Progenitor cell of endocrine pancreas (in vitro differentiated cells): Measurements from ENCODE around the gene CHRD. TPM values are rescaled to one million over a fixed set of nuclear protein-coding genes. Genes with fewer than 3 reads are reported as not detected.
"Not testable (repeated sequence)": the region's sequence is repeated elsewhere in the genome, so short reads cannot be mapped to it uniquely, and the experiment has no call there.

Experiments used
- DNase-seq: peaks from one replicate; pipeline ENCODE4 v3.0.0; 2021; ENCODE audit warnings: low spot score; ENCODE audit not compliant: unreplicated experiment
- H3K27ac Mint-ChIP-seq: 2 replicates; pipeline ENCODE4 v1.8.0; 2021; ENCODE audit warnings: mild to moderate bottlenecking, moderate library complexity, mixed read lengths
- H3K27me3 Mint-ChIP-seq: 2 replicates; pipeline ENCODE4 v1.8.0; 2021; ENCODE audit warnings: mixed read lengths
- H3K36me3 Mint-ChIP-seq: 2 replicates; pipeline ENCODE4 v1.8.0; 2022; ENCODE audit warnings: mixed read lengths; ENCODE audit not compliant: insufficient read depth
- H3K4me1 Mint-ChIP-seq: 2 replicates; pipeline ENCODE4 v1.8.0; 2021; ENCODE audit warnings: low read depth, mixed read lengths
- H3K4me3 Mint-ChIP-seq: 2 replicates; pipeline ENCODE4 v1.8.0; 2021; ENCODE audit warnings: low read depth, mild to moderate bottlenecking, moderate library complexity, mixed read lengths
- H3K9me3 Mint-ChIP-seq: 2 replicates; pipeline ENCODE4 v1.8.0; 2021; ENCODE audit warnings: low read depth, mixed read lengths
- total RNA-seq: library from RNA; stranded (reverse); gene quantifications from 2 replicates; pipeline ENCODE4 v1.2.1, GENCODE V29; 2021
- TF ChIP-seq, protein P1 (sequence below): fragments of 200-600 bp; sonication (generic); IDR thresholded peaks from one replicate; pipeline ENCODE4 v1.5.0; 2021; ENCODE audit warnings: antibody characterized with exemption, mild to moderate bottlenecking; ENCODE audit not compliant: unreplicated experiment

Gene CHRD
- total RNA-seq, 1 donor from 2014 or later = 13.0 TPM

DNA sequence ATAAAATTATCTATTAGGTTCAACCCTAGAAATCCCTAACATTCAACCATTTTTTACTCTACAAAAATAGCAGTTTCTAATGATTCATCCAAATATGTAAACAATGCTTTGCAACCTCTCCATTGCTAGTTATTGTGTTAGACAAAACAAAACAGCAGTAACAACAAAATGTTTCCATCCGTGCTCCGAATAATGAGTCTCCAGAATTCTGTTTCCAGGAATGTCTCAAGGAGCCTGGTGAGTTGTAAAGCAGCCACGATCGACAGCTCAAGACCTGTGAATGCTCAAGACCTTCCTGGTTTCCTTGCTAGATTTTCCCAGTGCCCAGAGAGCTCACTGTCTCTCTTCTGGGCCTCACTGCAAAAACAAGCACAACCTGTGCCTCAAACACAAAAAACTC is 49.9 kb downstream of the CHRD start:
- TF ChIP-seq, protein P1, sequence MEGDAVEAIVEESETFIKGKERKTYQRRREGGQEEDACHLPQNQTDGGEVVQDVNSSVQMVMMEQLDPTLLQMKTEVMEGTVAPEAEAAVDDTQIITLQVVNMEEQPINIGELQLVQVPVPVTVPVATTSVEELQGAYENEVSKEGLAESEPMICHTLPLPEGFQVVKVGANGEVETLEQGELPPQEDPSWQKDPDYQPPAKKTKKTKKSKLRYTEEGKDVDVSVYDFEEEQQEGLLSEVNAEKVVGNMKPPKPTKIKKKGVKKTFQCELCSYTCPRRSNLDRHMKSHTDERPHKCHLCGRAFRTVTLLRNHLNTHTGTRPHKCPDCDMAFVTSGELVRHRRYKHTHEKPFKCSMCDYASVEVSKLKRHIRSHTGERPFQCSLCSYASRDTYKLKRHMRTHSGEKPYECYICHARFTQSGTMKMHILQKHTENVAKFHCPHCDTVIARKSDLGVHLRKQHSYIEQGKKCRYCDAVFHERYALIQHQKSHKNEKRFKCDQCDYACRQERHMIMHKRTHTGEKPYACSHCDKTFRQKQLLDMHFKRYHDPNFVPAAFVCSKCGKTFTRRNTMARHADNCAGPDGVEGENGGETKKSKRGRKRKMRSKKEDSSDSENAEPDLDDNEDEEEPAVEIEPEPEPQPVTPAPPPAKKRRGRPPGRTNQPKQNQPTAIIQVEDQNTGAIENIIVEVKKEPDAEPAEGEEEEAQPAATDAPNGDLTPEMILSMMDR = no peak
- Mint-ChIP-seq H3K27me3 (peaks cover 2% of the 10 kb centered on the region), H3K27ac (no peak overlapping the region), H3K36me3 (no peaks in the 10 kb centered on the region), H3K4me1 (no peaks in the 10 kb centered on the region), H3K9me3 (no peaks in the 10 kb centered on the region), H3K4me3 (no peak overlapping the region)
- no peak for DNase-seq

DNA sequence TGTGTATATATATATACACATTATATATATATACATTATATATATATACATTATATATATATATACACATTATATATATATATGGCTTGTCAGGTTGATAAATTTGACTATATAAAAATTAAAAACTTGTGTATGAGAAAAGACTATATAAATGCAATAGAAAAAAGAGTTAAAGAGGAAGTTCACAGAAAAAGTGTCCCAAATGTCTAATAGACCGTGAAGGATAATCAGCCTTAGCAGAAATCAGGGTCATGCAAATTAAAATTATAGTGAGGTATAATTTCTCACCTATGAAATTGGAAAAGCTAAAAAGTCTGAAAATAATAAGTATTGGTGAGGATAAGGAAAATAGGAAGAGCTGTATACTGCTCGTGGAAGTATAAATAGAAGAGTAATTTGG is 51.1 kb downstream of the CHRD start:
- peaks cover 2% of the 10 kb centered on the region for H3K27me3 Mint-ChIP-seq
- H3K4me3 Mint-ChIP-seq = no peak overlapping the region

DNA sequence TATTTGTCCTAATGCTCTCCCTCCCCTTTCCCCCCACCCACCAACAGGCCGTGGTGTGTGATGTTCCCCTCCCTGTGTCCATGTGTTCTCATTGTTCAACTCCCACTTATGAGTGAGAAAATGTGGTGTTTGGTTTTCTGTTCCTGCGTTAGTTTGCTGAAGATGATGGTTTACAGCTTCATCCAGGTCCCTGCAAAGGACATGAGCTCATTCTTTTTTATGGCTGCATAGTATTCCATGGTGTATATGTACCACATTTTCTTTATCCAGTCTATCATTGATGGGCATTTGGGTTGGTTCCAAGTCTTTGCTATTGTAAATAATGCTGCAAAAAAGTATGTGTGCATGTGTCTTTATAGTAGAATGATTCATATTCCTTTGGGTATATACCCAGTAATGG is 53.3 kb downstream of the CHRD start:
- not testable (repeated sequence) for H3K27me3 Mint-ChIP-seq, H3K4me3 Mint-ChIP-seq

More for the DNA sequence above, 51.1 kb downstream of the CHRD start:
- TF ChIP-seq, protein P1 = no peak
- H3K36me3 Mint-ChIP-seq = no peaks in the 10 kb centered on the region
- DNase-seq = no peak
- H3K9me3 Mint-ChIP-seq = no peaks in the 10 kb centered on the region
- no peaks in the 10 kb centered on the region for H3K4me1 Mint-ChIP-seq
- no peak overlapping the region for H3K27ac Mint-ChIP-seq

DNA sequence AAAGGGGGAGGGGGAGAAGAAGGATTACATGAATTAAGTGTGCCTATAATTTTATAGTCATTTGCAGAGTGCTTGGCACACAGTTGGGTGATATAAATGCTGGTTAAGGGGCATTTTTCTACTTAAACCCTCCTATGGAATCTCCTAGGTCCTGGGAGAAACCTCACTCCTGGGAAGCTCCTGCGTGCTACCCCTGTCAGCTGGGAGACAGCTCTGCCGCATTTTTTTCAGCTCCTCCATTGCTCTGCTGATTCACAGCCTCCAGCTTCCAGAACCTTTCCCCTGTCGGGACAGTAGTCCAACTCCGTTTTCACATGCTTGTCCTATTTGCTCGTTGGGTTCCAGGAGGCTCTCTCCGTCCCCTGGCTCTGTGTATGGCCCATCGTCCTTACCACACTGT is 59.2 kb downstream of the CHRD start:
- Mint-ChIP-seq H3K4me1 (peaks cover 2% of the 10 kb centered on the region), H3K27me3 (peaks cover 9% of the 10 kb centered on the region), H3K4me3 (no peak overlapping the region), H3K9me3 (no peaks in the 10 kb centered on the region), H3K27ac (no peak overlapping the region), H3K36me3 (no peaks in the 10 kb centered on the region)
- DNase-seq = no peak
- TF ChIP-seq, protein P1 = no peak

More for the DNA sequence above, 53.3 kb downstream of the CHRD start:
- not testable (repeated sequence) for DNase-seq, H3K36me3 Mint-ChIP-seq, H3K9me3 Mint-ChIP-seq, H3K4me1 Mint-ChIP-seq, H3K27ac Mint-ChIP-seq

Other genes with a start within 250 kb of the CHRD start
- gene EIF2B5, start 244.7 kb upstream of the CHRD start, total RNA-seq = 45.4 and 45.7 TPM in 2 replicates
- 112 and 118 TPM in 2 replicates for gene DVL3, start 224.7 kb upstream of the CHRD start, total RNA-seq
- gene AP2M1, start 205.2 kb upstream of the CHRD start, total RNA-seq = 213 and 223 TPM in 2 replicates
- 60.8 and 65.9 TPM in 2 replicates for gene ABCF3, start 193.9 kb upstream of the CHRD start, total RNA-seq
- gene VWA5B2, start 150.5 kb upstream of the CHRD start, total RNA-seq = 67.9 and 71.5 TPM in 2 replicates
- gene ALG3, start 131.1 kb upstream of the CHRD start, total RNA-seq = 34.5 and 35.3 TPM in 2 replicates
- 3.9 and 4.5 TPM in 2 replicates for gene EEF1AKMT4, start 130.4 kb upstream of the CHRD start, total RNA-seq
- 1.3 and 1.4 TPM in 2 replicates for gene CAMK2N2, start 118.5 kb upstream of the CHRD start, total RNA-seq
- gene ECE2, start 104.0 kb upstream of the CHRD start, total RNA-seq = not detected in 2 replicates
- 259 and 269 TPM in 2 replicates for gene PSMD2, start 80.8 kb upstream of the CHRD start, total RNA-seq
- 333 and 341 TPM in 2 replicates for gene EIF4G1, start 65.4 kb upstream of the CHRD start, total RNA-seq
- gene FAM131A, start 42.5 kb upstream of the CHRD start, total RNA-seq = 15.4 and 17.3 TPM in 2 replicates
- gene CLCN2, start 18.4 kb upstream of the CHRD start, total RNA-seq = 21.9 and 22.4 TPM in 2 replicates
- 89.3 and 90.5 TPM in 2 replicates for gene POLR2H, start 18.3 kb upstream of the CHRD start, total RNA-seq
- 6.2 and 7.1 TPM in 2 replicates for gene THPO, start 1.8 kb upstream of the CHRD start, total RNA-seq
- gene EPHB3, start 181.7 kb downstream of the CHRD start, total RNA-seq = 11.7 and 13.4 TPM in 2 replicates